ENCODE data around the gene FALEC. TPM values are rescaled to one million over a fixed set of nuclear protein-coding genes. Genes with fewer than 3 reads are reported as not detected.

The FALEC gene
- total RNA-seq, 3 donors from 2014 or later = 2.2 TPM; not detected in 2

- H3K9me3 ChIP-seq = no peaks in the 10 kb centered on the region
- no peaks in the 10 kb centered on the region for H3K27me3 ChIP-seq
- no peak overlapping the region for H3K4me3 ChIP-seq
- TF ChIP-seq POLR2AphosphoS5 (IDR thresholded peaks at IDR 0.05) (no peak), POLR2A (IDR thresholded peaks at IDR 0.05) (no peak), CTCF (IDR thresholded peaks at IDR 0.05) (no peak)
- intact Hi-C loops (cut with DNase I; ENCODE audit: low total_unique reads) = no loop called here
- H3K27ac ChIP-seq = no peak overlapping the region
- DNase-seq (ENCODE audit: low spot score in 2 of 2) = no peak
- no peaks in the 10 kb centered on the region for H3K36me3 ChIP-seq
- H3K4me1 ChIP-seq = no peaks in the 10 kb centered on the region
Observed at GRCh38 chr1:150479927-150480352, 35.6 kb upstream of the FALEC start.

GRCh38 chr1:150484431-150484830, 31.1 kb upstream of the FALEC start:
- intact Hi-C loops (cut with DNase I; ENCODE audit: low total_unique reads) = no loop called here
- Histone ChIP-seq H3K4me1 (no peaks in the 10 kb centered on the region), H3K9me3 (no peaks in the 10 kb centered on the region), H3K27ac (no peak overlapping the region), H3K4me3 (no peak overlapping the region), H3K27me3 (no peaks in the 10 kb centered on the region), H3K36me3 (no peaks in the 10 kb centered on the region)
- no peak for DNase-seq (ENCODE audit: low spot score in 2 of 2)
- TF ChIP-seq POLR2AphosphoS5 (IDR thresholded peaks at IDR 0.05) (no peak), CTCF (IDR thresholded peaks at IDR 0.05) (no peak), POLR2A (IDR thresholded peaks at IDR 0.05) (no peak)

- no peak for DNase-seq (ENCODE audit: low spot score in 2 of 2)
- Histone ChIP-seq H3K4me1 (no peaks in the 10 kb centered on the region), H3K4me3 (no peak overlapping the region), H3K27me3 (no peaks in the 10 kb centered on the region), H3K36me3 (no peaks in the 10 kb centered on the region), H3K9me3 (no peaks in the 10 kb centered on the region), H3K27ac (no peak overlapping the region)
- no peak for TF ChIP-seq CTCF (IDR thresholded peaks at IDR 0.05)
- TF ChIP-seq POLR2AphosphoS5 (IDR thresholded peaks at IDR 0.05) = no peak
- TF ChIP-seq POLR2A (IDR thresholded peaks at IDR 0.05) = no peak
- intact Hi-C loops (cut with DNase I; ENCODE audit: low total_unique reads) = no loop called here
Observed at GRCh38 chr1:150484861-150485260, 30.7 kb upstream of the FALEC start.

- Histone ChIP-seq H3K9me3 (no peaks in the 10 kb centered on the region), H3K36me3 (no peaks in the 10 kb centered on the region), H3K4me3 (peak within 1 kb of the TSS; percentile 70 to 77 (median 76)), H3K27me3 (no peaks in the 10 kb centered on the region), H3K4me1 (no peaks in the 10 kb centered on the region), H3K27ac (peak within 1 kb of the TSS; percentile 79 to 81)
- intact Hi-C loops (cut with DNase I; ENCODE audit: low total_unique reads) = no loop called here
- TF ChIP-seq POLR2A (IDR thresholded peaks at IDR 0.05) = peak; percentile 49
- TF ChIP-seq CTCF (IDR thresholded peaks at IDR 0.05) = peak; percentile 59 to 82 (median 59)
- peak; percentile 70 to 79 (median 72) for TF ChIP-seq POLR2AphosphoS5 (IDR thresholded peaks at IDR 0.05)
- peak; percentile 92 to 96 for DNase-seq (ENCODE audit: low spot score in 2 of 2)
Observed at GRCh38 chr1:150486966-150487762, 28.4 kb upstream of the FALEC start, which contains the start of gene TARS2. TSS of gene TARS2 (plus strand) at chr1:150487419. CDS start at chr1:150487451, 32 bp downstream.

GRCh38 chr1:150487763-150488115, 27.8 kb upstream of the FALEC start:
- Histone ChIP-seq H3K9me3 (no peaks in the 10 kb centered on the region), H3K27me3 (no peaks in the 10 kb centered on the region), H3K27ac (peak overlapping the region; percentile 79 to 81), H3K4me3 (peak overlapping the region; percentile 70 to 77 (median 76)), H3K36me3 (no peaks in the 10 kb centered on the region), H3K4me1 (no peaks in the 10 kb centered on the region)
- no peak for DNase-seq (ENCODE audit: low spot score in 2 of 2)
- intact Hi-C loops (cut with DNase I; ENCODE audit: low total_unique reads) = no loop called here
- no peak for TF ChIP-seq POLR2A (IDR thresholded peaks at IDR 0.05)
- TF ChIP-seq CTCF (IDR thresholded peaks at IDR 0.05) = no peak
- TF ChIP-seq POLR2AphosphoS5 (IDR thresholded peaks at IDR 0.05) = no peak
